H1 (cell line): ENCODE data around the gene ST14. TPM values are rescaled to one million over a fixed set of nuclear protein-coding genes. Genes with fewer than 3 reads are reported as not detected.

ENCODE experiments used
- CTCF ChIA-PET: fragments of 300-600 bp; sonication (Branson Sonifier 250); formaldehyde crosslinking; loops from one replicate; lab custom pipeline; 2021; ENCODE audit not compliant: partially characterized antibody; lab: Charles Lee
- POLR2A ChIA-PET: fragments of 300-600 bp; sonication (Branson Sonifier 250); formaldehyde crosslinking; loops from one replicate; lab custom pipeline; 2021; ENCODE audit warnings: inconsistent platforms; ENCODE audit not compliant: partially characterized antibody; lab: Charles Lee
- DNase-seq, 2 experiments: peaks; one replicate each; pipeline versions ENCODE4 v3.0.0 to v3.0.0-alpha.2; 2010 to 2022; ENCODE audit warnings: low spot score in 2 of 2, low read depth in 1 of 2, mixed read lengths in 1 of 2
- FAIRE-seq: peaks from 2 replicates; lab custom pipeline; 2011; peaks lifted over from hg19 to GRCh38; lab: Jason Lieb, UNC
- H2AFZ ChIP-seq: 2 replicates; pipeline ENCODE4 v1.8.1; 2012; ENCODE audit warnings: low read length, inconsistent platforms
- H2AK5ac ChIP-seq: 2 replicates; pipeline ENCODE4 v1.6.1; 2013; ENCODE audit warnings: low read depth, low read length
- H2BK120ac ChIP-seq: replicated peaks from 2 replicates; pipeline ENCODE3; 2013; ENCODE audit warnings: low read depth, low read length, inconsistent platforms
- H2BK12ac ChIP-seq: 2 replicates; pipeline ENCODE4 v1.6.1; 2013; ENCODE audit warnings: low read depth, low read length
- H2BK15ac ChIP-seq: 2 replicates; pipeline ENCODE4 v1.6.1; 2013; ENCODE audit warnings: low read length
- H2BK20ac ChIP-seq: 2 replicates; pipeline ENCODE4 v1.6.1; 2013; ENCODE audit warnings: low read length
- H2BK5ac ChIP-seq: 2 replicates; pipeline ENCODE4 v1.6.1; 2013; ENCODE audit warnings: low read depth, low read length
- H3K14ac ChIP-seq: 2 replicates; pipeline ENCODE4 v1.6.1; 2013; ENCODE audit warnings: inconsistent platforms; ENCODE audit not compliant: insufficient read length
- H3K18ac ChIP-seq: 2 replicates; pipeline ENCODE4 v1.6.1; 2013; ENCODE audit warnings: low read length; ENCODE audit errors: extremely low read depth
- H3K23ac ChIP-seq: 2 replicates; pipeline ENCODE4 v1.6.1; 2013; ENCODE audit warnings: inconsistent platforms; ENCODE audit not compliant: insufficient read length
- H3K23me2 ChIP-seq: 2 replicates; pipeline ENCODE4 v1.6.1; 2013; ENCODE audit warnings: low read depth, low read length
- H3K27ac ChIP-seq: 2 replicates; pipeline ENCODE4 v1.6.1; 2011; ENCODE audit warnings: low read depth, low read length, inconsistent platforms
- H3K27me3 ChIP-seq, 4 experiments: replicated peaks in 1 of 4; 1 replicate in 1 of 4; 2 replicates in 3 of 4; pipeline versions ENCODE4 v1.6.1 to v1.8.1; 2011 to 2013; ENCODE audit warnings: low read length in 3 of 4, mild to moderate bottlenecking in 3 of 4, inconsistent platforms in 2 of 4, mixed read lengths in 2 of 4, moderate library complexity in 1 of 4; ENCODE audit not compliant: control insufficient read depth in 3 of 4, insufficient read depth in 3 of 4; ENCODE audit errors: extremely low read depth in 1 of 4
- H3K36me3 ChIP-seq, 4 experiments: 2 replicates each; pipeline versions ENCODE4 v1.6.1 to v1.8.1; 2011 to 2013; ENCODE audit warnings: mild to moderate bottlenecking in 4 of 4, low read length in 3 of 4, moderate library complexity in 2 of 4, control low read depth in 1 of 4, inconsistent platforms in 1 of 4; ENCODE audit not compliant: insufficient read depth in 4 of 4, control insufficient read depth in 2 of 4
- H3K4ac ChIP-seq: replicated peaks from 2 replicates; pipeline ENCODE3; 2013; ENCODE audit warnings: low read length, low read depth, mixed read lengths, inconsistent platforms; ENCODE audit not compliant: insufficient read length
- H3K4me1 ChIP-seq, 4 experiments: replicated peaks in 1 of 4; 1 replicate in 1 of 4; 2 replicates in 3 of 4; pipeline versions ENCODE4 v1.6.1 to v1.8.1; 2011 to 2013; ENCODE audit warnings: low read length in 3 of 4, inconsistent platforms in 2 of 4, mixed read lengths in 1 of 4; ENCODE audit not compliant: insufficient read depth in 4 of 4, control insufficient read depth in 3 of 4
- H3K4me2 ChIP-seq, 2 experiments: 2 replicates each; pipeline versions ENCODE4 v1.6.1 to v1.8.1; 2011 to 2013; ENCODE audit warnings: low read depth in 2 of 2, low read length in 2 of 2, control low read depth in 1 of 2, inconsistent platforms in 1 of 2, mild to moderate bottlenecking in 1 of 2; ENCODE audit not compliant: insufficient read depth in 1 of 2
- H3K4me3 ChIP-seq, 4 experiments: fragments of 200-600, 300-600 bp in 1 of 4; sonication (generic), shearing (Covaris generic), sonication (Bioruptor Twin) in 1 of 4; 2 replicates each; pipeline versions ENCODE4 v1.5.1 to v1.8.1; 2011 to 2016; ENCODE audit warnings: low read length in 4 of 4, low read depth in 3 of 4, control low read depth in 2 of 4, inconsistent platforms in 2 of 4, mild to moderate bottlenecking in 2 of 4, mixed read lengths in 1 of 4, moderate library complexity in 1 of 4; ENCODE audit not compliant: insufficient read depth in 2 of 4; ENCODE audit errors: extremely low read depth in 1 of 4
- H3K56ac ChIP-seq: replicated peaks from 2 replicates; pipeline ENCODE3; 2013; ENCODE audit warnings: low read depth, mild to moderate bottlenecking, mixed read lengths, low read length, inconsistent platforms; ENCODE audit not compliant: insufficient read length
- H3K79me1 ChIP-seq: 2 replicates; pipeline ENCODE4 v1.6.1; 2013; ENCODE audit warnings: low read depth, low read length, control low read depth
- H3K79me2 ChIP-seq, 2 experiments: 2 replicates each; pipeline versions ENCODE4 v1.6.1 to v1.8.1; 2012 to 2013; ENCODE audit warnings: low read length in 2 of 2, mild to moderate bottlenecking in 2 of 2, inconsistent platforms in 1 of 2; ENCODE audit not compliant: insufficient read depth in 2 of 2, control insufficient read depth in 1 of 2
- H3K9ac ChIP-seq, 4 experiments: replicated peaks in 1 of 4; 1 replicate in 1 of 4; 2 replicates in 3 of 4; pipeline versions ENCODE4 v1.6.1 to v1.8.1; 2011 to 2013; ENCODE audit warnings: low read depth in 3 of 4, low read length in 3 of 4, control low read depth in 2 of 4, mild to moderate bottlenecking in 2 of 4, moderate library complexity in 2 of 4, inconsistent platforms in 1 of 4; ENCODE audit errors: extremely low read depth in 1 of 4
- H3K9me3 ChIP-seq, 2 experiments: 2 replicates each; pipeline versions ENCODE4 v1.6.1 to v1.8.1; 2012 to 2013; ENCODE audit warnings: mild to moderate bottlenecking in 2 of 2, moderate library complexity in 2 of 2, control low read depth in 1 of 2, inconsistent platforms in 1 of 2, low read depth in 1 of 2, low read length in 1 of 2, mixed read lengths in 1 of 2; ENCODE audit not compliant: insufficient read depth in 2 of 2
- H4K20me1 ChIP-seq, 2 experiments: replicated peaks in 1 of 2; 2 replicates each; pipeline versions ENCODE3 to v1.8.1; 2011 to 2013; ENCODE audit warnings: inconsistent platforms in 2 of 2, low read length in 2 of 2, mild to moderate bottlenecking in 1 of 2; ENCODE audit not compliant: insufficient read depth in 2 of 2, control insufficient read depth in 1 of 2
- H4K5ac ChIP-seq: 2 replicates; pipeline ENCODE4 v1.6.1; 2013; ENCODE audit warnings: low read length, low read depth, mixed read lengths, inconsistent platforms; ENCODE audit not compliant: insufficient read length
- H4K8ac ChIP-seq: 2 replicates; pipeline ENCODE4 v1.8.0; 2013; ENCODE audit warnings: mild to moderate bottlenecking, moderate library complexity, low read length, inconsistent platforms; ENCODE audit not compliant: insufficient read depth; ENCODE audit errors: extremely low read depth
- H4K91ac ChIP-seq: replicated peaks from 2 replicates; pipeline ENCODE3; 2013; ENCODE audit warnings: low read length, mixed read lengths, inconsistent platforms; ENCODE audit not compliant: insufficient read length
- CBX5 ChIP-seq: fragments of 300-800, 300-1000 bp; sonication (generic); IDR thresholded peaks from 2 replicates; pipeline ENCODE4 v1.7.1; 2016; ENCODE audit warnings: antibody characterized with exemption, low read length, low read depth
- CHD1 ChIP-seq: IDR thresholded peaks from 2 replicates; pipeline ENCODE4 v1.6.1; 2012; ENCODE audit warnings: low read depth, low read length, improper control_type of control experiment
- CREB1 ChIP-seq: IDR thresholded peaks from 2 replicates; pipeline ENCODE4 v1.6.1; 2012; ENCODE audit warnings: inconsistent platforms
- EP300 ChIP-seq, 2 experiments: IDR thresholded peaks; 1 replicate in 1 of 2; 2 replicates in 1 of 2; pipeline ENCODE4 v1.6.1; 2011 to 2012; ENCODE audit warnings: low read depth in 2 of 2, low read length in 2 of 2, mild to moderate bottlenecking in 2 of 2, borderline replicate concordance in 1 of 2, inconsistent platforms in 1 of 2, moderate library complexity in 1 of 2
- FOSL1 ChIP-seq: IDR thresholded peaks from 2 replicates; pipeline ENCODE4 v1.6.1; 2011; ENCODE audit warnings: mild to moderate bottlenecking, low read depth, low read length, moderate library complexity; ENCODE audit not compliant: insufficient read depth
- GABPA ChIP-seq: IDR thresholded peaks from 2 replicates; pipeline ENCODE4 v1.6.1; 2011; ENCODE audit warnings: mild to moderate bottlenecking, low read length, moderate library complexity, borderline replicate concordance; ENCODE audit not compliant: insufficient read depth
- NRF1 ChIP-seq: IDR thresholded peaks from 2 replicates; pipeline ENCODE4 v1.6.1; 2011; ENCODE audit warnings: mild to moderate bottlenecking, low read depth, low read length, improper control_type of control experiment
- PHF8 ChIP-seq: fragments of 200-600 bp; sonication (generic); conservative IDR thresholded peaks from 2 replicates; pipeline ENCODE4 v1.7.1; 2012; ENCODE audit warnings: low read depth, mild to moderate bottlenecking, inconsistent platforms, low read length, moderate library complexity
- SIN3A ChIP-seq, 2 experiments: IDR thresholded peaks in 1 of 2; conservative IDR thresholded peaks in 1 of 2; 2 replicates each; pipeline ENCODE4 v1.6.1; 2011 to 2012; ENCODE audit warnings: low read length in 2 of 2, improper control_type of control experiment in 1 of 2, low read depth in 1 of 2, mild to moderate bottlenecking in 1 of 2
- SUZ12 ChIP-seq: fragments of 200-600 bp; sonication (generic); IDR thresholded peaks from 2 replicates; pipeline ENCODE4 v1.6.1; 2012; ENCODE audit warnings: mild to moderate bottlenecking, inconsistent platforms, low read length, moderate library complexity, mixed read lengths
- TAF7 ChIP-seq: optimal IDR thresholded peaks from 2 replicates; pipeline ENCODE3; 2011; ENCODE audit warnings: low read depth, mild to moderate bottlenecking, inconsistent platforms, low read length, moderate library complexity, borderline replicate concordance
- WGBS, 2 experiments: shearing (Covaris generic) in 1 of 2; methylation state at CpG; one replicate each; pipeline versions ENCODE4 v1.1.6 to v1.1.7; 2013 to 2015; ENCODE audit warnings: low lambda C conversion rate in 2 of 2, mixed read lengths in 2 of 2, inconsistent platforms in 1 of 2, low coverage in 1 of 2, missing lambda C conversion rate in 1 of 2; ENCODE audit not compliant: insufficient replicate concordance in 2 of 2, insufficient coverage in 1 of 2, insufficient read length in 1 of 2; ENCODE audit errors: extremely low coverage in 1 of 2, missing lambda C conversion rate in 1 of 2; 5-methylcytosine and 5-hydroxymethylcytosine counted together
- polyA plus RNA-seq, 7 experiments: library from polyadenylated mRNA; depleted of rRNA in 3 of 7; stranded (reverse) in 5 of 7; unstranded in 2 of 7; fragments of >200 nt in 5 of 7; fragments of 200-250 nt in 2 of 7; gene quantifications; 1 replicate in 5 of 7; 2 replicates in 1 of 7; 4 replicates in 1 of 7; pipeline versions ENCODE4 v1.2.1 to v1.2.3, GENCODE V29; 2011 to 2013; ENCODE audit warnings: missing spikeins in 2 of 7, mixed read lengths in 2 of 7
- total RNA-seq: library from RNA; stranded (reverse); fragmentation: NEBNext Ultra II Directional; extraction: Animal tissue kit (Norgen Biotek cat#: 25700); gene quantifications from 2 replicates; pipeline ENCODE4 v1.2.1, GENCODE V29; 2021

ST14 gene
- total and polyA plus RNA-seq, 2 of the 8 experiments (the other 6 are each of a cell fraction or from before 2014, with no cell fraction given) = 22.4 to 24.9 TPM

- Histone ChIP-seq H4K20me1 (no peaks in the 10 kb centered on the region), H3K23ac (no peak overlapping the region), H3K23me2 (no peaks in the 10 kb centered on the region; the same call in 1 of the 2 replicates), H4K5ac (no peak overlapping the region), H3K18ac (no peak overlapping the region; the same call in 1 of the 2 replicates), H4K8ac (no peak overlapping the region), H3K27me3 (no peaks in the 10 kb centered on the region), H2BK20ac (no peak overlapping the region), H2BK12ac (no peak overlapping the region), H2AK5ac (no peak overlapping the region), H3K79me2 (no peaks in the 10 kb centered on the region), H4K91ac (no peak overlapping the region), H3K4me1 (no peaks in the 10 kb centered on the region), H2BK120ac (no peak overlapping the region), H3K56ac (no peak overlapping the region), H3K14ac (no peak overlapping the region), H3K9me3 (no peaks in the 10 kb centered on the region), H2AFZ (no peak overlapping the region), H3K27ac (no peak overlapping the region), H3K36me3 (no peaks in the 10 kb centered on the region; a peak in 1 of 8 replicates), H3K4me2 (no peak overlapping the region), H2BK15ac (no peak overlapping the region), H3K9ac (no peak overlapping the region), H2BK5ac (no peak overlapping the region), H3K4me3 (no peak overlapping the region), H3K4ac (no peak overlapping the region), H3K79me1 (no peaks in the 10 kb centered on the region)
- FAIRE-seq (no peak), DNase-seq (no peak)
- TF ChIP-seq EP300 (IDR thresholded peaks at IDR 0.05; ENCODE audit: borderline replicate concordance in 1 of 2, low read depth in 2 of 2, low read length in 2 of 2) (no peak), FOSL1 (no peak), TAF7 (no peak), CBX5 (no peak), PHF8 (no peak), GABPA (no peak), NRF1 (no peak), SUZ12 (no peak), CHD1 (no peak), CREB1 (no peak), SIN3A (conservative IDR thresholded peaks at IDR 0.05 in 1 of 2, IDR thresholded peaks at IDR 0.05 in 1 of 2; ENCODE audit: low read depth in 1 of 2, low read length in 2 of 2) (no peak)
- 93% methylated on average over 25 of the region's 25 CpGs; no CpG with 5 or more reads in 1 of the 2 experiments for WGBS, 2 experiments
- ChIA-PET POLR2A (interaction anchor here (0.7 kb wide), 1 partner anchor 250 kb away, joined by 3 read pairs; no protein-coding TSS in a partner anchor), CTCF (interaction anchor here (1.0 to 1.7 kb wide), 3 partner anchors 10 to 57 kb away, joined by 4 to 6 read pairs (median 5); no protein-coding TSS in a partner anchor)
These were observed 43.5 kb downstream of the ST14 start for GRCh38 chr11:130202818-130203689.
